GM19238 (cell line): ENCODE data around the gene SLIT3.
"Not testable (repeated sequence)": the region's sequence is repeated elsewhere in the genome, so short reads cannot be mapped to it uniquely, and the experiment has no call there.

ENCODE experiments used
- DNase-seq: peaks from one replicate; pipeline ENCODE4 v3.0.0; 2011; ENCODE audit warnings: low spot score; ENCODE audit not compliant: insufficient read length

Gene SLIT3

GRCh38 chr5:169148138-169148740, 152.7 kb downstream of the SLIT3 start:
- DNase-seq, result no peak

DNA sequence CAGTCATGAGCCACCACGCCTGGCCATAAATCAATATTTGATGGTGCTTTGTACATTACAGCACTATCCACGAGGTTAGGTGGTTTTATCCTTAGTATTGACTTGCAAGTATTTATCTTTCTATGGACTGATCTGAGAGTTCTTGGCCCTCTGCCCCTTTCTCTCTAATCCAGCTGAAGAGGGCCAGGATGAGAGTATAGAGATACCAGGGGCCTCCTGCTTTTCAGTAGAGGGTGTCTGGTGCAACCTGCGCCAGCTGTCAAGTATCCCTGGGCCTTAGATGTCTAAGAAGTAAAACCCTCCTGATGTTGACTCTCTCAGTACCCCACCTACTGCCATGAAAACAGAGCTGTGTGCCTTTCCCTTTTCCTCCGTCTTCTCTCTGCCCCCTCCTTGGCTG, 153.4 kb downstream of the SLIT3 start:
- no peak for DNase-seq

GRCh38 chr5:169146158-169146557, 154.8 kb downstream of the SLIT3 start:
- no peak for DNase-seq

GRCh38 chr5:169142264-169142970, 158.5 kb downstream of the SLIT3 start:
- DNase-seq, result no peak

GRCh38 chr5:169140215-169140614, 160.7 kb downstream of the SLIT3 start:
- DNase-seq, result not testable (repeated sequence)

DNA sequence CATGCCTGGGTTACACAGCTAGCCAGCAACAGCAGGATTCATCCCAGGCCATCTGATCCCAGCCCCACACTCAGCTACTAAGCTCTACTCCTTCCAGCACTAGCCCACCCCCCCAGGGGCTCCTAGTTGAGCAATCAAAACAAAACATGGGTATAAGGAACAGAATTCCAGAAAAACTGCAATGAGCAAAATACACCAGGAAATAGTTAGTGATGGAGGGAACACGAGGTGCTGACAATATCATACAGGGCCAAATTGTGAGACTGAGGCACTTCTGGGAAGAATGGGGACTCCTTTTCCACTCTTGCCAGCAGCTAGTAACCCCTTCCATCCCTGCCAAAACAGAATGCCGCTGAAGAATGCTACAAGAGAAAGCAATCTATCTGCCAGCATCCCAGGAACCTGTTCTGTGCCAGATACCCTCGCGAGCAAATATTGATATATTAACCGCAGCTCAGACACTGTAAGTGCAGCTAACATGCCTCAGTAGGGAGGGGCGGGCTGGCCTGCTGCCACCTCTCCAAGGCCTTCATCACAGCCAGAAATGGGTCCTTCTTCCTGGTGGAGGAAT, 161.4 kb downstream of the SLIT3 start:
- DNase-seq, result no peak

GRCh38 chr5:169133531-169133930, 167.4 kb downstream of the SLIT3 start:
- DNase-seq, result no peak

DNA sequence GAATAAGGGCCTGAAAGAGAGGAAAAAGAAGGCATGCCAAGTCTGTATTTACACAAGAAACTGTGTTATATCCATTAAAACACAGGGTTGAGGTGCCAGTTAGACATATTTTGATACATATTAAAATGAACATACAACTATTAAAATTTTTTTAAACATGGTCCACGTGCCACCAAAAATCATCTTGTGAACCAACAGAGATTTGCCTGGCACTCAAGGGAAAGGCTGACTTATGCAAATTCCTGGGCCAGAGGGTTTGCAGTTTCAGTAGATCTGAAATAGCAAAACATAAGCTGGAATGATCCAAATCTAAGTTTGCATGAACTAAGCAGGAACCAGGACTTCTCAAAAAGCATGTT, 168.7 kb downstream of the SLIT3 start:
- no peak for DNase-seq

- no peak for DNase-seq
Observed at GRCh38 chr5:169131616-169132301, 169.2 kb downstream of the SLIT3 start.

- DNase-seq, result no peak
Observed at GRCh38 chr5:169128679-169129078, 172.3 kb downstream of the SLIT3 start.

DNA sequence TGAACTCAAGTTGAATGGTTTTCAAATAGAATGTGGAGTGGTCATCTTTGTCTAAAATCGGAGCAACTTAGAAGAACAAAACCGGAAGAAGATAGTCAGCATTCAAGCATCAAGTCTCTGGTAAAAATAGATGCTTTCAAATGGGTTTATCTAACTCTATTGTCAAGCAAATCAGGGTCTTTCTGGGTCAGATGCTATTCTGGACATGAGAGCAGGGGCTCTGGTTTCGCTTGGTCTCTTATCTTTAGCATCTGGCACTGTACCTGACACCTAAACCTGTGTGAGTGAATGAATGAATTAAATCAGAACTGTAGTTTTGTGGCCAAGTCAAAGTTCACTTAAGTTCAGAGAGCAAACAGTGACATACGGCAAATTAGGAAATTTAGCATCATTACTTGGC, 173.5 kb downstream of the SLIT3 start:
- DNase-seq, result no peak

GRCh38 chr5:169126481-169127021, 174.4 kb downstream of the SLIT3 start:
- DNase-seq, result no peak

DNA sequence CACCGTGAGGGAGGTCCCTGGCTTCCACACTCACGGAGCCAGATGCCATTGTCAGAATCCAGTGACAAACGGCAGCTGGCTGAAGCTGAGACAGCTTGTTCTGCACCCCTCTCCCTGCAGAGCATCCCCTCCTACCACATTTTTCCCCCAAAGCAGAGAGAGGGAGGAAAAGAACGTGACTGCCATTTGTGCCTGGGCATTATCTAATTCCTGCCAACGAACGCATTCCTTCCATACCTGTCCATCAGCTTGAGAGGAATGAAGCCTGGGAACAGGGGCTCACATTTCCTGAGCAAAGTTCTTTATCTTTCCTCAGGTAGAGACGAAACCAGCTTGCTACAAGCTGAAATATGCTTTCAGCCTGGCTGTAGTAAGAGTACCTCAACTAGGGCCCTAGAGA, 175.4 kb downstream of the SLIT3 start:
- DNase-seq, result no peak

- DNase-seq, result no peak
Observed at GRCh38 chr5:169122951-169123350, 178.0 kb downstream of the SLIT3 start.

GRCh38 chr5:169121630-169122420, 179.1 kb downstream of the SLIT3 start:
- no peak for DNase-seq

- DNase-seq, result no peak
Observed at GRCh38 chr5:169119288-169120048, 181.5 kb downstream of the SLIT3 start.

DNA sequence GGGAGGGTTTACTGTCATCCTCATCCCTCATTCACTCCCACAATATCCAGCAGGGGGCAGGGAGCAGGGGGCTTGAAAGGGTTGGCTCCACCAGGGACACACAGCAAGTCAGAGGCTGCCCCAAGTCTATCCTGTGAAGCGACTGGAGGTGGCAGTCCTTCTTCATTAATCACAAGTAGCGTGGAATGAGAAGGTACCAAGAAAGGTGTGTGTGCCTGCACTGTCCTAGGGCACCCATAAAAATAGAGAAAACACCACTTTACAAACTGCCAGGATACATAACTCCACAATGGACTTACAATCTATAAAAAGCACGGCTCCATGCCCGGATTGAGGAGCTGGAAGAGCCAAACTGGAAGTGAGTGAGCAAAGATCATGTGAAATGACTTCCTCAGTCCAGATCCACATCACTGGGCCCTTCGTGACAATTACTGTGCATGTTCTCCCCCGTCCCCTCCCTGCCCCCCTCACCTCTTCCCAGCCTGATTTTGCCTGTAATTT, 183.9 kb downstream of the SLIT3 start:
- no peak for DNase-seq

- no peak for DNase-seq
Observed at GRCh38 chr5:169115461-169116124, 185.3 kb downstream of the SLIT3 start.

- DNase-seq, result no peak
Observed at GRCh38 chr5:169114466-169115065, 186.4 kb downstream of the SLIT3 start.
